Smooth muscle cell (in vitro differentiated cells): ENCODE data around the gene GTF3C4. TPM values are rescaled to one million over a fixed set of nuclear protein-coding genes. Genes with fewer than 3 reads are reported as not detected.

Source experiments
- DNase-seq: peaks from one replicate; lab custom pipeline; 2025; ENCODE audit not compliant: unreplicated experiment; lab: John Stamatoyannopoulos, UW
- H2AFZ ChIP-seq: fragments of 200-600 bp; sonication (generic); 2 replicates; pipeline ENCODE4 v1.6.0; 2016; ENCODE audit warnings: antibody characterized with exemption, low read depth, mild to moderate bottlenecking
- H3F3A ChIP-seq: fragments of 200-600 bp; sonication (generic); 2 replicates; pipeline ENCODE4 v1.6.0; 2017; ENCODE audit warnings: antibody characterized with exemption, low read depth
- H3K27ac ChIP-seq: fragments of 200-600 bp; sonication (generic); 2 replicates; pipeline ENCODE4 v1.5.1; 2016; ENCODE audit warnings: low read depth, mild to moderate bottlenecking
- H3K27me3 ChIP-seq: fragments of 200-600 bp; sonication (generic); 2 replicates; pipeline ENCODE4 v1.6.1; 2016; ENCODE audit warnings: low read depth, mild to moderate bottlenecking
- H3K36me3 ChIP-seq: fragments of 200-600 bp; sonication (generic); 2 replicates; pipeline ENCODE4 v1.5.1; 2016; ENCODE audit warnings: low read depth
- H3K4me1 ChIP-seq: fragments of 200-600 bp; sonication (generic); 2 replicates; pipeline ENCODE4 v1.5.1; 2016; ENCODE audit warnings: low read depth
- H3K4me2 ChIP-seq: fragments of 200-600 bp; sonication (generic); 2 replicates; pipeline ENCODE4 v1.6.0; 2016; ENCODE audit warnings: mild to moderate bottlenecking
- H3K4me3 ChIP-seq: fragments of 200-600 bp; sonication (generic); 2 replicates; pipeline ENCODE4 v1.5.1; 2016; ENCODE audit warnings: mild to moderate bottlenecking
- H3K79me2 ChIP-seq: fragments of 200-600 bp; sonication (generic); 2 replicates; pipeline ENCODE4 v1.6.0; 2016; ENCODE audit warnings: low read depth, mild to moderate bottlenecking
- H3K9ac ChIP-seq: fragments of 200-600 bp; sonication (generic); 2 replicates; pipeline ENCODE4 v1.6.0; 2016; ENCODE audit warnings: low read depth
- H3K9me3 ChIP-seq: fragments of 200-600 bp; sonication (generic); replicated peaks from 2 replicates; pipeline ENCODE4 v1.5.1; 2016; ENCODE audit warnings: low read depth
- H4K20me1 ChIP-seq: fragments of 200-600 bp; sonication (generic); 2 replicates; pipeline ENCODE4 v1.6.0; 2016; ENCODE audit warnings: low read depth
- WGBS: methylation state at CpG from one replicate; pipeline ENCODE4 v1.1.7; 2016; ENCODE audit warnings: low lambda C conversion rate; 5-methylcytosine and 5-hydroxymethylcytosine counted together
- polyA plus RNA-seq: library from polyadenylated mRNA; unstranded; fragments of >200 nt; fragmentation: Nextera tagmentation; extraction: Ambion mirVana; gene quantifications from 2 replicates; pipeline ENCODE4 v1.2.1, GENCODE V29; 2016
- total RNA-seq: library from RNA; depleted of rRNA; stranded (reverse); fragments of >200 nt; gene quantifications from 2 replicates; pipeline ENCODE4 v1.2.3, GENCODE V29; 2014
- TF ChIP-seq, protein P1 (sequence below): fragments of 200-600 bp; sonication (generic); IDR thresholded peaks from 2 replicates; pipeline ENCODE4 v1.5.1; 2017; ENCODE audit warnings: borderline replicate concordance, mild to moderate bottlenecking, antibody characterized with exemption; ENCODE audit not compliant: insufficient read depth, poor library complexity, severe bottlenecking

The GTF3C4 gene
- total and polyA plus RNA-seq, 2 experiments from 2014 or later: 5.6 to 16.7 TPM

- Histone ChIP-seq H3F3A (no peaks in the 10 kb centered on the region), H4K20me1 (peaks cover 90% of the 10 kb centered on the region), H3K4me3 (no peak overlapping the region), H3K4me1 (no peaks in the 10 kb centered on the region), H3K27me3 (no peaks in the 10 kb centered on the region), H3K79me2 (peaks cover 69% of the 10 kb centered on the region), H3K36me3 (peaks cover 18% of the 10 kb centered on the region), H2AFZ (no peak overlapping the region), H3K9ac (no peak overlapping the region), H3K9me3 (no peaks in the 10 kb centered on the region), H3K27ac (no peak overlapping the region), H3K4me2 (no peak overlapping the region)
- no peak for DNase-seq
- TF ChIP-seq, protein P1, sequence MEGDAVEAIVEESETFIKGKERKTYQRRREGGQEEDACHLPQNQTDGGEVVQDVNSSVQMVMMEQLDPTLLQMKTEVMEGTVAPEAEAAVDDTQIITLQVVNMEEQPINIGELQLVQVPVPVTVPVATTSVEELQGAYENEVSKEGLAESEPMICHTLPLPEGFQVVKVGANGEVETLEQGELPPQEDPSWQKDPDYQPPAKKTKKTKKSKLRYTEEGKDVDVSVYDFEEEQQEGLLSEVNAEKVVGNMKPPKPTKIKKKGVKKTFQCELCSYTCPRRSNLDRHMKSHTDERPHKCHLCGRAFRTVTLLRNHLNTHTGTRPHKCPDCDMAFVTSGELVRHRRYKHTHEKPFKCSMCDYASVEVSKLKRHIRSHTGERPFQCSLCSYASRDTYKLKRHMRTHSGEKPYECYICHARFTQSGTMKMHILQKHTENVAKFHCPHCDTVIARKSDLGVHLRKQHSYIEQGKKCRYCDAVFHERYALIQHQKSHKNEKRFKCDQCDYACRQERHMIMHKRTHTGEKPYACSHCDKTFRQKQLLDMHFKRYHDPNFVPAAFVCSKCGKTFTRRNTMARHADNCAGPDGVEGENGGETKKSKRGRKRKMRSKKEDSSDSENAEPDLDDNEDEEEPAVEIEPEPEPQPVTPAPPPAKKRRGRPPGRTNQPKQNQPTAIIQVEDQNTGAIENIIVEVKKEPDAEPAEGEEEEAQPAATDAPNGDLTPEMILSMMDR: no peak
- WGBS: 96% methylated on average over 5 of the region's 5 CpGs
These were observed 11.3 kb downstream of the GTF3C4 start for GRCh38 chr9:132681561-132681960.

GRCh38 chr9:132683873-132684272, 13.6 kb downstream of the GTF3C4 start:
- TF ChIP-seq, protein P1: no peak
- no peaks in the 10 kb centered on the region for H3F3A ChIP-seq
- H3K27me3 ChIP-seq: no peaks in the 10 kb centered on the region
- peaks cover 49% of the 10 kb centered on the region for H3K79me2 ChIP-seq
- no peaks in the 10 kb centered on the region for H3K4me1 ChIP-seq
- no peak overlapping the region for H3K9ac ChIP-seq
- H3K36me3 ChIP-seq: peaks cover 16% of the 10 kb centered on the region
- no peak overlapping the region for H3K4me2 ChIP-seq
- no peak overlapping the region for H2AFZ ChIP-seq
- DNase-seq: no peak
- no peak overlapping the region for H3K4me3 ChIP-seq
- peaks cover 73% of the 10 kb centered on the region for H4K20me1 ChIP-seq
- no peaks in the 10 kb centered on the region for H3K9me3 ChIP-seq
- no peak overlapping the region for H3K27ac ChIP-seq
- WGBS: 95% methylated on average over 1 of the region's 1 CpG

DNA sequence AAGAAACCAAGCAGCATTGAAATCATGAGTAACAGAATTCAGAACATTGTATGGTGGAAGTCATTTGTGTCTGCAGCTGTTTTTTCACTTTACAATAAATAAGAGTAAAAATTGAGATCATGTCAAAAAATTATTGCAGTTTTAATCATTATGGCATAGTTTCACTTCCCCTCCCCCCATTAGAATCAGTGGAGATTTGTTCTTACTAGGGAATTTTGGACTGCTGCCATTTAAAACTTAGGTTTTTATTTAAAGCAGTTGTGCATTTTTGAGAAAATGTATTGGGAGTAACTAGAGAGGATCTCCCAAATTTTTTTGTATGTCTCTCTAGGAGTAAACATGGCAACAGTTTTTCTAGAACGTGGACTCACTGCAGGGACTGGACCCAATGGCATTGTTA, 20.4 kb downstream of the GTF3C4 start:
- Histone ChIP-seq H3F3A (no peaks in the 10 kb centered on the region), H3K4me1 (no peaks in the 10 kb centered on the region), H3K4me3 (no peak overlapping the region), H3K27ac (no peak overlapping the region), H3K4me2 (no peak overlapping the region), H3K79me2 (peaks cover under 1% of the 10 kb centered on the region), H2AFZ (no peak overlapping the region), H3K9me3 (no peaks in the 10 kb centered on the region), H4K20me1 (peaks cover 13% of the 10 kb centered on the region), H3K9ac (no peak overlapping the region), H3K27me3 (no peaks in the 10 kb centered on the region), H3K36me3 (peaks cover 6% of the 10 kb centered on the region)
- TF ChIP-seq, protein P1: no peak
- WGBS: 100% methylated on average over 1 of the region's 1 CpG
- DNase-seq: no peak

GRCh38 chr9:132694144-132694543, 23.9 kb downstream of the GTF3C4 start:
- TF ChIP-seq, protein P1: no peak

More at GRCh38 chr9:132694144-132694543, 23.9 kb downstream of the GTF3C4 start:
- Histone ChIP-seq H3F3A (no peaks in the 10 kb centered on the region), H3K79me2 (no peaks in the 10 kb centered on the region), H3K4me3 (no peak overlapping the region), H3K27me3 (no peaks in the 10 kb centered on the region), H3K27ac (no peak overlapping the region), H3K9me3 (peaks cover 5% of the 10 kb centered on the region), H4K20me1 (no peaks in the 10 kb centered on the region), H3K36me3 (peaks cover 3% of the 10 kb centered on the region), H2AFZ (no peak overlapping the region), H3K9ac (no peak overlapping the region), H3K4me1 (no peaks in the 10 kb centered on the region), H3K4me2 (no peak overlapping the region)
- no peak for DNase-seq
- 57% methylated on average over 2 of the region's 2 CpGs for WGBS
